ENCODE results near the gene LRP8. TPM values are rescaled to one million over a fixed set of nuclear protein-coding genes. Genes with fewer than 3 reads are reported as not detected.

The LRP8 gene
- total and polyA plus RNA-seq, 2 experiments from 2014 or later = 27.8 to 71.1 TPM

GRCh38 chr1:53260631-53261247 is 67.1 kb downstream of the LRP8 start:
- Histone ChIP-seq H3K27ac (ENCODE audit: low read depth) (no peak overlapping the region), H2AFZ (no peak overlapping the region), H3F3A (replicated peaks; ENCODE audit: low read depth) (peaks cover 6% of the 10 kb centered on the region; the same call in 1 of the 2 replicates), H3K4me2 (no peak overlapping the region), H3K4me1 (ENCODE audit: insufficient read depth) (no peaks in the 10 kb centered on the region), H3K79me2 (replicated peaks; ENCODE audit: insufficient read depth) (no peaks in the 10 kb centered on the region), H3K4me3 (no peak overlapping the region), H4K20me1 (replicated peaks; ENCODE audit: insufficient read depth) (peaks cover 12% of the 10 kb centered on the region), H3K36me3 (ENCODE audit: insufficient read depth) (peaks cover 71% of the 10 kb centered on the region), H3K27me3 (ENCODE audit: insufficient read depth) (no peaks in the 10 kb centered on the region), H3K9me2 (ENCODE audit: insufficient read depth) (no peaks in the 10 kb centered on the region)
- H3K4me1 Mint-ChIP-seq = no peaks in the 10 kb centered on the region
- H3K36me3 Mint-ChIP-seq (ENCODE audit: low read depth) = peaks cover 99% of the 10 kb centered on the region
- peaks cover 6% of the 10 kb centered on the region for H3K27me3 Mint-ChIP-seq (ENCODE audit: insufficient read depth, low read depth, poor library complexity)
- no peak overlapping the region for H3K4me3 Mint-ChIP-seq
- no peak for ATAC-seq
- H3K27ac Mint-ChIP-seq = no peak overlapping the region
- H3K9me3 Mint-ChIP-seq = no peaks in the 10 kb centered on the region
- DNase-seq (ENCODE audit: low spot score) = no peak
- TF ChIP-seq JUNB (IDR thresholded peaks at IDR 0.05; ENCODE audit: unreplicated experiment) = no peak
- no peak for TF ChIP-seq CREB1 (CRISPR knock-in tag; IDR thresholded peaks at IDR 0.05; ENCODE audit: low read depth)
- TF ChIP-seq REST (IDR thresholded peaks at IDR 0.05; ENCODE audit: unreplicated experiment) = no peak
- no peak for TF ChIP-seq EZH2phosphoT487 (IDR thresholded peaks at IDR 0.05; ENCODE audit: unreplicated experiment)
- no peak for TF ChIP-seq ETS1 (IDR thresholded peaks at IDR 0.05)
- no peak for TF ChIP-seq ZNF114 (CRISPR knock-in tag; IDR thresholded peaks at IDR 0.05)
- no peak for TF ChIP-seq NANOG (IDR thresholded peaks at IDR 0.05; ENCODE audit: borderline replicate concordance)
- no peak for TF ChIP-seq STAT1 (IDR thresholded peaks at IDR 0.05; ENCODE audit: unreplicated experiment)
- no peak for TF ChIP-seq POLR2AphosphoS5 (IDR thresholded peaks at IDR 0.05; ENCODE audit: low read depth)
- TF ChIP-seq CTCF (conservative IDR thresholded peaks at IDR 0.05; ENCODE audit: low read depth in 2 of 2) = no peak
- no peak for TF ChIP-seq ZNF331 (CRISPR knock-in tag; IDR thresholded peaks at IDR 0.05; ENCODE audit: low read depth)
